ENCODE data around the gene SPAG17. TPM values are rescaled to one million over a fixed set of nuclear protein-coding genes. Genes with fewer than 3 reads are reported as not detected.

SPAG17 gene
- total and polyA plus RNA-seq, 2 of the 4 experiments (the other 2 are of a cell fraction) = 0.10 TPM; not detected in 1

- Histone ChIP-seq H2BK15ac (ENCODE audit: low read depth, low read length) (no peak overlapping the region), H2AK9ac (replicated peaks; ENCODE audit: low read depth, low read length, poor library complexity) (no peak overlapping the region), H2BK20ac (ENCODE audit: low read depth, low read length) (no peak overlapping the region), H3K27me3 (ENCODE audit: control insufficient read depth, insufficient read depth, low read length) (no peaks in the 10 kb centered on the region; the same call in 1 of the 2 replicates), H3K18ac (ENCODE audit: low read depth, low read length) (no peak overlapping the region), H3K36me3 (ENCODE audit: control insufficient read depth, insufficient read depth, low read length) (no peaks in the 10 kb centered on the region), H4K8ac (ENCODE audit: low read depth in 2 of 2, low read length in 2 of 2) (no peak overlapping the region), H3K14ac (replicated peaks; ENCODE audit: low read depth, low read length) (no peak overlapping the region), H3K4me1 (ENCODE audit: control insufficient read depth, insufficient read depth, low read length) (no peaks in the 10 kb centered on the region), H3K9ac (ENCODE audit: low read depth, low read length) (no peak overlapping the region), H4K5ac (ENCODE audit: low read depth, low read length) (no peak overlapping the region), H2AK5ac (ENCODE audit: low read depth, low read length) (no peak overlapping the region), H2BK120ac (ENCODE audit: low read depth, low read length) (no peak overlapping the region), H4K20me1 (ENCODE audit: insufficient read depth, low read length) (no peaks in the 10 kb centered on the region), H3K4me2 (ENCODE audit: low read depth, low read length) (no peak overlapping the region), H3K9me3 (ENCODE audit: control insufficient read depth, insufficient read depth, low read length) (no peaks in the 10 kb centered on the region), H3K27ac (ENCODE audit: insufficient read depth, low read length) (no peak overlapping the region), H4K91ac (ENCODE audit: insufficient read depth, low read depth, low read length) (no peak overlapping the region), H3K4ac (ENCODE audit: low read depth, low read length) (no peak overlapping the region), H3K56ac (ENCODE audit: extremely low read depth, insufficient read depth, low read length) (no peak overlapping the region), H3K79me1 (ENCODE audit: low read depth in 1 of 2, low read length in 2 of 2) (no peaks in the 10 kb centered on the region), H3K9me1 (ENCODE audit: insufficient read depth, low read length) (no peaks in the 10 kb centered on the region), H2AFZ (replicated peaks; ENCODE audit: low read length, poor library complexity) (no peak overlapping the region), H3K23ac (ENCODE audit: low read depth, low read length) (no peak overlapping the region), H3K4me3 (ENCODE audit: insufficient read depth, low read depth, low read length) (no peak overlapping the region), H2BK5ac (ENCODE audit: low read depth, low read length, poor library complexity, severe bottlenecking) (no peak overlapping the region)
- POLR2A ChIA-PET (ENCODE audit: unreplicated experiment) = no interaction called here
- dilution Hi-C loops (cut with HindIII; ENCODE audit: low sequenced_read_pairs, unreplicated experiment) = no loop called here
- TF ChIP-seq SMC3 (IDR thresholded peaks at IDR 0.05; ENCODE audit: low read depth, low read length) (no peak), MAFK (IDR thresholded peaks at IDR 0.05; ENCODE audit: low read depth, low read length) (no peak), BHLHE40 (IDR thresholded peaks at IDR 0.05; ENCODE audit: low read depth, low read length) (no peak), FOS (IDR thresholded peaks at IDR 0.05; ENCODE audit: low read depth, low read length) (no peak), MAZ (IDR thresholded peaks at IDR 0.05; ENCODE audit: borderline replicate concordance, low read depth, low read length) (no peak), MXI1 (IDR thresholded peaks at IDR 0.05; ENCODE audit: borderline replicate concordance, low read depth, low read length) (no peak), RAD21 (IDR thresholded peaks at IDR 0.05; ENCODE audit: low read length) (no peak), CHD1 (IDR thresholded peaks at IDR 0.05; ENCODE audit: low read depth, low read length) (no peak), NFE2L2 (IDR thresholded peaks at IDR 0.05; ENCODE audit: low read depth, low read length) (no peak), RCOR1 (IDR thresholded peaks at IDR 0.05; ENCODE audit: insufficient replicate concordance, low read length) (no peak)
- DNase-seq (no peak), ATAC-seq (ENCODE audit: low read depth) (no peak)
- BruUV-seq (replicated peaks) = no TSS peak
- no CpG with 5 or more reads among the region's 1 CpG for WGBS, 2 experiments (ENCODE audit: extremely low coverage in 2 of 2, insufficient read length in 1 of 2)
- intact Hi-C loops (cut with micrococcal nuclease) = no loop called here
- in situ Hi-C loops (cut with MboI; ENCODE audit: low sequenced_read_pairs) = loop anchor here (25.0 kb wide), 1 partner anchor 1193 kb away; the partner anchor contains the start of gene HAO2
- CTCF ChIA-PET = no interaction called here
These were observed 16.0 kb downstream of the SPAG17 start for GRCh38 chr1:118169016-118169415.

Measured in IMR-90 (cell line).